Fibroblast of lung (primary cell): ENCODE data around the gene GALNT18. TPM values are rescaled to one million over a fixed set of nuclear protein-coding genes. Genes with fewer than 3 reads are reported as not detected.

Source experiments
- DNase-seq, 2 donors: peaks; one replicate each; pipeline versions ENCODE4 v3.0.0 to v3.0.0-alpha.2; 2010; ENCODE audit warnings: low read depth in 2 of 2
- H2AFZ ChIP-seq: 2 replicates; pipeline ENCODE4 v1.5.1; 2012; ENCODE audit warnings: low read length, control low read depth, inconsistent platforms
- H3K27ac ChIP-seq: 2 replicates; pipeline ENCODE4 v1.5.1; 2011; ENCODE audit warnings: low read length, control low read depth; ENCODE audit not compliant: insufficient read depth
- H3K27me3 ChIP-seq: 2 replicates; pipeline ENCODE4 v1.5.1; 2011; ENCODE audit warnings: mild to moderate bottlenecking, low read length; ENCODE audit not compliant: control insufficient read depth, insufficient read depth
- H3K36me3 ChIP-seq: 2 replicates; pipeline ENCODE4 v1.5.1; 2011; ENCODE audit warnings: low read length; ENCODE audit not compliant: control insufficient read depth, insufficient read depth
- H3K4me1 ChIP-seq: 2 replicates; pipeline ENCODE4 v1.5.1; 2011; ENCODE audit warnings: low read length; ENCODE audit not compliant: control insufficient read depth, insufficient read depth; ENCODE audit errors: extremely low read depth
- H3K4me2 ChIP-seq: 2 replicates; pipeline ENCODE4 v1.5.1; 2011; ENCODE audit warnings: low read length, control low read depth; ENCODE audit not compliant: insufficient read depth; ENCODE audit errors: extremely low read depth
- H3K4me3 ChIP-seq, 4 experiments: fragments of 200-600 bp in 1 of 4; sonication (generic) in 1 of 4; replicated peaks in 1 of 4; 2 replicates each; pipeline ENCODE4 v1.5.1; 2011 to 2016; ENCODE audit warnings: low read length in 4 of 4, low read depth in 3 of 4, mild to moderate bottlenecking in 3 of 4, control low read depth in 2 of 4, inconsistent platforms in 1 of 4, mixed read lengths in 1 of 4; ENCODE audit not compliant: insufficient read depth in 1 of 4; ENCODE audit errors: control extremely low read depth in 1 of 4
- H3K79me2 ChIP-seq: 2 replicates; pipeline ENCODE4 v1.5.1; 2012; ENCODE audit warnings: mild to moderate bottlenecking, low read length, inconsistent platforms; ENCODE audit not compliant: control insufficient read depth, insufficient read depth
- H3K9ac ChIP-seq: 2 replicates; pipeline ENCODE4 v1.5.1; 2011; ENCODE audit warnings: mild to moderate bottlenecking, low read length, control low read depth; ENCODE audit not compliant: insufficient read depth
- H3K9me3 ChIP-seq: 2 replicates; pipeline ENCODE4 v1.5.1; 2012; ENCODE audit warnings: low read depth, low read length; ENCODE audit not compliant: control insufficient read depth, insufficient read depth
- H4K20me1 ChIP-seq: 2 replicates; pipeline ENCODE4 v1.5.1; 2011; ENCODE audit warnings: low read length; ENCODE audit not compliant: control insufficient read depth, insufficient read depth; ENCODE audit errors: extremely low read depth
- EZH2 ChIP-seq: IDR thresholded peaks from 2 replicates; pipeline ENCODE4 v1.5.1; 2012; ENCODE audit warnings: low read length, control low read depth, mild to moderate bottlenecking; ENCODE audit errors: missing control alignments
- polyA plus RNA-seq, 2 donors: library from polyadenylated mRNA; depleted of rRNA in 1 of 2; stranded (reverse) in 1 of 2; unstranded in 1 of 2; fragments of >200 nt; gene quantifications; 2 replicates each; pipeline ENCODE4 v1.2.1, GENCODE V29; 2011 to 2012; ENCODE audit warnings: missing spikeins in 1 of 2
- total RNA-seq: library from RNA; depleted of rRNA; stranded (reverse); fragments of >200 nt; gene quantifications from 2 replicates; pipeline ENCODE4 v1.2.1, GENCODE V29; 2014
- TF ChIP-seq, protein P1 (sequence below), 2 donors: IDR thresholded peaks in 1 of 2; conservative IDR thresholded peaks in 1 of 2; 1 replicate in 1 of 2; 2 replicates in 1 of 2; pipeline ENCODE4 v1.5.1; 2011 to 2012; ENCODE audit warnings: low read length in 2 of 2, control low read depth in 1 of 2, inconsistent platforms in 1 of 2, low read depth in 1 of 2, mild to moderate bottlenecking in 1 of 2

Gene GALNT18
- total and polyA plus RNA-seq, 2 donors (not counting 1 experiment from before 2014, with no cell fraction given), result 0.50 to 19.3 TPM

DNA sequence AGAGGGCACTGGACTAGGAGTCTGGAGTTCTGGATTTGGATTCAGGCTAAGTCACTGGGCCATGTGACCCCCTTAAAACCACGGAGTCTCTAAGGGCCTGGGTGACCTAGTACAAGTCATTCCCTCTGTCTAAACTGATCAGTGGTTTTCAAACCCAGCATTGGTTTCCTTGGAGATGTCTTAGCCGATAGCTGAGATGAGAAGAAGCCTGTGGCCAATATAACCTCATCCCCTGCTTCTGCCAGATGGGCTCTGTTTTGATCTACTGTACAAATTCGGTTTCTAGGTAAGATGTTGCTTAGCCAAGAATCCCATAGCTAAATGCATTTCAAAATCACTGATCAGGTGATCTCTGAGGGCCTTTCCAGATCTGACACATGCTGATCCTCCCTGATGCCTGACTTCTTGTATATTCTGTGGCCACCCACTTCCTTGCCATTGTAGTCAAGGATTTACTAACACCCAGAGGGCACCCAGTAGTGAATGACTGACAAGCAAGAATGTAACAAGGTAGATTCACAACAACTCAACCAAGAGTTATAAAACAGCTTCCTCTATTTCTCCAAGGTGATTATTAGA, 53.1 kb downstream of the GALNT18 start:
- Histone ChIP-seq H3K27ac (no peak overlapping the region), H3K9ac (no peak overlapping the region), H4K20me1 (no peaks in the 10 kb centered on the region), H3K4me2 (no peak overlapping the region), H3K9me3 (no peaks in the 10 kb centered on the region), H3K4me1 (peaks cover 2% of the 10 kb centered on the region), H2AFZ (no peak overlapping the region), H3K79me2 (no peaks in the 10 kb centered on the region), H3K36me3 (no peaks in the 10 kb centered on the region), H3K4me3 (no peak overlapping the region), H3K27me3 (no peaks in the 10 kb centered on the region)
- TF ChIP-seq EZH2, result no peak
- TF ChIP-seq, protein P1, sequence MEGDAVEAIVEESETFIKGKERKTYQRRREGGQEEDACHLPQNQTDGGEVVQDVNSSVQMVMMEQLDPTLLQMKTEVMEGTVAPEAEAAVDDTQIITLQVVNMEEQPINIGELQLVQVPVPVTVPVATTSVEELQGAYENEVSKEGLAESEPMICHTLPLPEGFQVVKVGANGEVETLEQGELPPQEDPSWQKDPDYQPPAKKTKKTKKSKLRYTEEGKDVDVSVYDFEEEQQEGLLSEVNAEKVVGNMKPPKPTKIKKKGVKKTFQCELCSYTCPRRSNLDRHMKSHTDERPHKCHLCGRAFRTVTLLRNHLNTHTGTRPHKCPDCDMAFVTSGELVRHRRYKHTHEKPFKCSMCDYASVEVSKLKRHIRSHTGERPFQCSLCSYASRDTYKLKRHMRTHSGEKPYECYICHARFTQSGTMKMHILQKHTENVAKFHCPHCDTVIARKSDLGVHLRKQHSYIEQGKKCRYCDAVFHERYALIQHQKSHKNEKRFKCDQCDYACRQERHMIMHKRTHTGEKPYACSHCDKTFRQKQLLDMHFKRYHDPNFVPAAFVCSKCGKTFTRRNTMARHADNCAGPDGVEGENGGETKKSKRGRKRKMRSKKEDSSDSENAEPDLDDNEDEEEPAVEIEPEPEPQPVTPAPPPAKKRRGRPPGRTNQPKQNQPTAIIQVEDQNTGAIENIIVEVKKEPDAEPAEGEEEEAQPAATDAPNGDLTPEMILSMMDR (conservative IDR thresholded peaks at IDR 0.05 in 1 of 2, IDR thresholded peaks at IDR 0.05 in 1 of 2; ENCODE audit: low read depth in 1 of 2, low read length in 2 of 2), result no peak
- no peak for DNase-seq

DNA sequence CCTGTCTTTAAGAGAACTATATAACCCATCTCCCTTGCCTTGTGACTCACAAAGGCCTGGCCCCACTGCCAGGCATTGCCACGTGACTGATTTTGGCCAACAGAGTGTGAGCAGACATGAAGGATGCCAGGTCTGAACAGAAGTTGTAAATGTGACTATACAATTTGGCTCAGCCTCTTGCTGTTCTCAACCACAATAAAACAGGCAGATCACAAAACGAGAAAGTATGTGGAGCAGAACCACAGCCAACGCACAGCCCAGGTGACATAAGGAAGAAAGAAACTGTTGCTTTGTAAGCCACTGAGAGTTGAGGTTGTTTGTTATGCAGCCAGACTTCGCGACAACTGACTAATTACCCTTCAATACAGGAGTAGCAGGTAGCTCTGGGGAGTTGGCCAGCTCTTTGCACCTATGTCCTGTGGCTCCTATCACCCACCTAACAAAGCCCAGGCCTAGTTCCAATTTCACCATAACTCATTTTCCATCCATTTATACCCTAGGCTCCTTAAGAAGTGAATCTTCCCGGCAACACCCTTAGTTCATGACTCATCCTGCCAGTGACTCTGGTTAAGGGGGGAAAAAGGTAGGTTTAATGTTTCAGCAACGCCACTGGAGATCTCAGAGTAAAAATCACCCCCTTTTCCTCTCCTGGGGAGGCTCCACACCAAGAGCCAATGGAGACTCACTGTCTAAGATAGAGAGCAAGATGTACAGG, 53.7 kb downstream of the GALNT18 start:
- no peak overlapping the region for H3K9ac ChIP-seq
- H3K27ac ChIP-seq, result no peak overlapping the region
- H3K4me1 ChIP-seq, result peaks cover 2% of the 10 kb centered on the region
- H2AFZ ChIP-seq, result no peak overlapping the region
- TF ChIP-seq, protein P1 (conservative IDR thresholded peaks at IDR 0.05 in 1 of 2, IDR thresholded peaks at IDR 0.05 in 1 of 2; ENCODE audit: low read depth in 1 of 2, low read length in 2 of 2), result no peak
- TF ChIP-seq EZH2, result no peak
- no peaks in the 10 kb centered on the region for H3K9me3 ChIP-seq
- no peak overlapping the region for H3K4me3 ChIP-seq
- DNase-seq, result peak; percentile 8 to 54
- H3K79me2 ChIP-seq, result no peaks in the 10 kb centered on the region
- no peaks in the 10 kb centered on the region for H4K20me1 ChIP-seq
- no peaks in the 10 kb centered on the region for H3K27me3 ChIP-seq
- H3K4me2 ChIP-seq, result no peak overlapping the region
- H3K36me3 ChIP-seq, result no peaks in the 10 kb centered on the region

DNA sequence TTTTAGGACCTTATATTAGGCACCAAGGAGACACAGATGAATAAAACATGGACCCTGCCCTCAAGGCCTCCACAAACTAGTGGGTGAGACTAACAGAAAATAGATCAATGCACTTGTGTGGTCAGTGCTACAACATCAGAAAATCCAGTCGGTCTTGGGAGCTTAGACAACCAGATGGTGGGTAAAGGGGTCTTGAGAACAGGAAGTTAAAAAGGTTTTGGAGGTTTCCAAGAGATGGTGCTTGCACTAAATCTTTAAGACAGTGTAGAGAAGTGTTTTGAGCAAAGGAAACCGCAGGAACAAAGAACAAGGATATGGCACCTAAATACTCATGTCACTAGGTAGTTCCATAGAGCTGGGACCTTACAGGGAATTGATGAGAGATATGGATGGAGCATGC, 56.2 kb downstream of the GALNT18 start:
- Histone ChIP-seq H3K4me1 (no peaks in the 10 kb centered on the region), H3K36me3 (no peaks in the 10 kb centered on the region), H3K4me2 (no peak overlapping the region), H3K27ac (no peak overlapping the region), H3K79me2 (no peaks in the 10 kb centered on the region), H3K9ac (no peak overlapping the region), H3K4me3 (no peak overlapping the region), H2AFZ (no peak overlapping the region), H3K9me3 (no peaks in the 10 kb centered on the region), H3K27me3 (no peaks in the 10 kb centered on the region), H4K20me1 (no peaks in the 10 kb centered on the region)
- no peak for TF ChIP-seq EZH2
- TF ChIP-seq, protein P1 (conservative IDR thresholded peaks at IDR 0.05 in 1 of 2, IDR thresholded peaks at IDR 0.05 in 1 of 2; ENCODE audit: low read depth in 1 of 2, low read length in 2 of 2), result no peak
- no peak for DNase-seq
